ENCODE measurements around the gene E2F6. TPM values are rescaled to one million over a fixed set of nuclear protein-coding genes. Genes with fewer than 3 reads are reported as not detected.

E2F6 gene
- polyA plus RNA-seq, 1 donor from 2014 or later, result 39.1 TPM

DNA sequence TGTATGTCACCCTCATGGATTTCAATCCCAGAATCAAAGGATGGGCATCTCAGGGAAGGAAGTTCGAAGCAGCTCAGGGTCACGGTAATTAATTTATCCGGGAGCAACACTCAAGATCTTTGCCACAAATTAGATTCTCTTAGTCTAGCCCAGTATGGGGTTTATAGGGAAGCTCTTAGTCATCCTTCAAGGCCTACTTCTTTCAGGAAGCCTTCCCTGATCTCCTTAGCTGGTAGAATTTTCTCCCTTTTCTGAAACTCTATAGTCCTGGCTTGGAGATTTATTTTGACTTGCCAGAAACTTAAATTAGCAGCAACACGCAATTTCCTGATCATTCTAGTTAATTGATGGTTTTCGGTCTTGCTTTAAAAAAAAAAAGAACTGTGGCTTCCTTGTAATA, 47.4 kb upstream of the E2F6 start:
- Histone ChIP-seq H3K9me2 (ENCODE audit: insufficient read depth, low read length) (no peaks in the 10 kb centered on the region), H3K9me3 (ENCODE audit: low read length) (no peaks in the 10 kb centered on the region), H3F3A (ENCODE audit: insufficient read depth, low read length, poor library complexity, severe bottlenecking) (no peaks in the 10 kb centered on the region), H3K27me3 (ENCODE audit: insufficient read depth, low read depth, low read length) (no peaks in the 10 kb centered on the region), H2AFZ (ENCODE audit: low read depth, low read length) (no peak overlapping the region), H3K27ac (ENCODE audit: low read length) (no peak overlapping the region), H3K79me2 (replicated peaks; ENCODE audit: insufficient read depth, low read length) (no peaks in the 10 kb centered on the region), H3K36me3 (ENCODE audit: insufficient read depth, low read length) (no peaks in the 10 kb centered on the region), H3K9ac (ENCODE audit: low read length) (no peak overlapping the region), H4K20me1 (ENCODE audit: insufficient read depth) (no peaks in the 10 kb centered on the region), H3K4me2 (ENCODE audit: low read length) (no peak overlapping the region), H3K4me3 (ENCODE audit: low read length) (no peak overlapping the region)
- TF ChIP-seq RAD21 (conservative IDR thresholded peaks at IDR 0.05) (no peak), SMC3 (conservative IDR thresholded peaks at IDR 0.05; ENCODE audit: poor library complexity) (no peak), EP300 (conservative IDR thresholded peaks at IDR 0.05; ENCODE audit: poor library complexity, severe bottlenecking) (no peak), EZH2 (IDR thresholded peaks at IDR 0.05; ENCODE audit: borderline replicate concordance, insufficient read depth, low read length, poor library complexity, severe bottlenecking) (no peak), POLR2AphosphoS5 (IDR thresholded peaks at IDR 0.05) (no peak)
- TF ChIP-seq, protein P1, sequence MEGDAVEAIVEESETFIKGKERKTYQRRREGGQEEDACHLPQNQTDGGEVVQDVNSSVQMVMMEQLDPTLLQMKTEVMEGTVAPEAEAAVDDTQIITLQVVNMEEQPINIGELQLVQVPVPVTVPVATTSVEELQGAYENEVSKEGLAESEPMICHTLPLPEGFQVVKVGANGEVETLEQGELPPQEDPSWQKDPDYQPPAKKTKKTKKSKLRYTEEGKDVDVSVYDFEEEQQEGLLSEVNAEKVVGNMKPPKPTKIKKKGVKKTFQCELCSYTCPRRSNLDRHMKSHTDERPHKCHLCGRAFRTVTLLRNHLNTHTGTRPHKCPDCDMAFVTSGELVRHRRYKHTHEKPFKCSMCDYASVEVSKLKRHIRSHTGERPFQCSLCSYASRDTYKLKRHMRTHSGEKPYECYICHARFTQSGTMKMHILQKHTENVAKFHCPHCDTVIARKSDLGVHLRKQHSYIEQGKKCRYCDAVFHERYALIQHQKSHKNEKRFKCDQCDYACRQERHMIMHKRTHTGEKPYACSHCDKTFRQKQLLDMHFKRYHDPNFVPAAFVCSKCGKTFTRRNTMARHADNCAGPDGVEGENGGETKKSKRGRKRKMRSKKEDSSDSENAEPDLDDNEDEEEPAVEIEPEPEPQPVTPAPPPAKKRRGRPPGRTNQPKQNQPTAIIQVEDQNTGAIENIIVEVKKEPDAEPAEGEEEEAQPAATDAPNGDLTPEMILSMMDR (IDR thresholded peaks at IDR 0.05; ENCODE audit: poor library complexity, severe bottlenecking), result no peak
- TF ChIP-seq, protein P2, sequence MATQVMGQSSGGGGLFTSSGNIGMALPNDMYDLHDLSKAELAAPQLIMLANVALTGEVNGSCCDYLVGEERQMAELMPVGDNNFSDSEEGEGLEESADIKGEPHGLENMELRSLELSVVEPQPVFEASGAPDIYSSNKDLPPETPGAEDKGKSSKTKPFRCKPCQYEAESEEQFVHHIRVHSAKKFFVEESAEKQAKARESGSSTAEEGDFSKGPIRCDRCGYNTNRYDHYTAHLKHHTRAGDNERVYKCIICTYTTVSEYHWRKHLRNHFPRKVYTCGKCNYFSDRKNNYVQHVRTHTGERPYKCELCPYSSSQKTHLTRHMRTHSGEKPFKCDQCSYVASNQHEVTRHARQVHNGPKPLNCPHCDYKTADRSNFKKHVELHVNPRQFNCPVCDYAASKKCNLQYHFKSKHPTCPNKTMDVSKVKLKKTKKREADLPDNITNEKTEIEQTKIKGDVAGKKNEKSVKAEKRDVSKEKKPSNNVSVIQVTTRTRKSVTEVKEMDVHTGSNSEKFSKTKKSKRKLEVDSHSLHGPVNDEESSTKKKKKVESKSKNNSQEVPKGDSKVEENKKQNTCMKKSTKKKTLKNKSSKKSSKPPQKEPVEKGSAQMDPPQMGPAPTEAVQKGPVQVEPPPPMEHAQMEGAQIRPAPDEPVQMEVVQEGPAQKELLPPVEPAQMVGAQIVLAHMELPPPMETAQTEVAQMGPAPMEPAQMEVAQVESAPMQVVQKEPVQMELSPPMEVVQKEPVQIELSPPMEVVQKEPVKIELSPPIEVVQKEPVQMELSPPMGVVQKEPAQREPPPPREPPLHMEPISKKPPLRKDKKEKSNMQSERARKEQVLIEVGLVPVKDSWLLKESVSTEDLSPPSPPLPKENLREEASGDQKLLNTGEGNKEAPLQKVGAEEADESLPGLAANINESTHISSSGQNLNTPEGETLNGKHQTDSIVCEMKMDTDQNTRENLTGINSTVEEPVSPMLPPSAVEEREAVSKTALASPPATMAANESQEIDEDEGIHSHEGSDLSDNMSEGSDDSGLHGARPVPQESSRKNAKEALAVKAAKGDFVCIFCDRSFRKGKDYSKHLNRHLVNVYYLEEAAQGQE (IDR thresholded peaks at IDR 0.05; ENCODE audit: borderline replicate concordance), result no peak

DNA sequence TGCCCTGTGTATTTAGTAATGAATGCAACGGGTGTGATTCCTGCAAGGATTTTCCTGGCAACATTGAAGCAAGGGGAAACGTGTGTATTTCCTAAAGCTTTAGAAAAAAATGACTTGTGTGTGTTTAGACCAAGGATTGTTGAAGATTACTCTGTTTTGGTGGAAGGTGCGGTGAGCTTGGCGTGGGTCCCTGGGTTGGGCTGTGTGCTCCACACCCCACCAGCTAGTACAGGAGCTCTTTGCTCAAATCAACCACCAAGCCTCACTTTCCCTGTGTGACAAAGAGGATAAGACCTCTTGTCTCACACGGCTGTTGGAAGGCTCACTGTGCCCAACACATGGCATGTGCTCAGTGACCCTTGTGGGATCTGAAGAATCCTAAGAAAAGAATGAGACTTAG, 46.5 kb upstream of the E2F6 start:
- Histone ChIP-seq H2AFZ (ENCODE audit: low read depth, low read length) (no peak overlapping the region), H3K9me3 (ENCODE audit: low read length) (no peaks in the 10 kb centered on the region), H3K9ac (ENCODE audit: low read length) (no peak overlapping the region), H3K4me2 (ENCODE audit: low read length) (no peak overlapping the region), H3K27me3 (ENCODE audit: insufficient read depth, low read depth, low read length) (no peaks in the 10 kb centered on the region), H3F3A (ENCODE audit: insufficient read depth, low read length, poor library complexity, severe bottlenecking) (no peaks in the 10 kb centered on the region), H3K36me3 (ENCODE audit: insufficient read depth, low read length) (no peaks in the 10 kb centered on the region), H4K20me1 (ENCODE audit: insufficient read depth) (no peaks in the 10 kb centered on the region), H3K4me3 (ENCODE audit: low read length) (no peak overlapping the region), H3K79me2 (replicated peaks; ENCODE audit: insufficient read depth, low read length) (no peaks in the 10 kb centered on the region), H3K9me2 (ENCODE audit: insufficient read depth, low read length) (no peaks in the 10 kb centered on the region), H3K27ac (ENCODE audit: low read length) (no peak overlapping the region)
- TF ChIP-seq EP300 (conservative IDR thresholded peaks at IDR 0.05; ENCODE audit: poor library complexity, severe bottlenecking) (no peak), POLR2AphosphoS5 (IDR thresholded peaks at IDR 0.05) (no peak), SMC3 (conservative IDR thresholded peaks at IDR 0.05; ENCODE audit: poor library complexity) (no peak), MXI1 (conservative IDR thresholded peaks at IDR 0.05; ENCODE audit: poor library complexity, severe bottlenecking) (no peak), RAD21 (conservative IDR thresholded peaks at IDR 0.05) (no peak), EZH2 (IDR thresholded peaks at IDR 0.05; ENCODE audit: borderline replicate concordance, insufficient read depth, low read length, poor library complexity, severe bottlenecking) (no peak), TAF1 (IDR thresholded peaks at IDR 0.05; ENCODE audit: low read depth) (no peak)
- TF ChIP-seq, protein P2 (IDR thresholded peaks at IDR 0.05; ENCODE audit: borderline replicate concordance), result no peak
- TF ChIP-seq, protein P1 (IDR thresholded peaks at IDR 0.05; ENCODE audit: poor library complexity, severe bottlenecking), result no peak

Data from neural cell (in vitro differentiated cells).